Measurements from ENCODE around the gene FAM241A.
"Not testable (repeated sequence)": the region's sequence is repeated elsewhere in the genome, so short reads cannot be mapped to it uniquely, and the experiment has no call there.

FAM241A gene

DNA sequence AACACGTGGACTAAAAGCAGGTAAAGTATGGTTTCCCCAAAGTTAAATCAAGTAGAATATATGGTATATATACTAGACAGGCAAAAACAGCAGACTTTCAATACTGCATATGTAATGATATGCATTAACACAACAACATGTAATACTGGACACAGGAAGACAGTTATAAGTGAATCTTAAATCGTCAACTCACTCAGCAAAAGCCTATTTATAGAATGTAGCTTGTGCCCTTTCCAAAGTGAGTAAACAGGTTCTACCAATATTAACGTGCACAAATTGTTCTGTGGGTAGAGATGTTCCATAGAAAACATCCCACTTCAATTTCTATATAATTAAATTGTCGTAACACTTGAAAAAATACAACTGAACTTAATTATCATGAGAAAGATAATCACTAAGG lies 30.6 kb downstream of the FAM241A start:
- no peaks in the 10 kb centered on the region for H3K36me3 ChIP-seq (ENCODE audit: control insufficient read depth, insufficient read depth, low read length)
- no CpG with 5 or more reads among the region's 4 CpGs for WGBS, 2 experiments (ENCODE audit: insufficient coverage in 2 of 2)
- H3K9me3 ChIP-seq (ENCODE audit: control insufficient read depth, low read length): no peaks in the 10 kb centered on the region
- peaks cover 15% of the 10 kb centered on the region for H3K4me1 ChIP-seq (ENCODE audit: control insufficient read depth, insufficient read depth, low read length, poor library complexity, severe bottlenecking)
- H3K4me3 ChIP-seq (ENCODE audit: extremely low read depth, insufficient read depth, low read length, poor library complexity, severe bottlenecking): no peak overlapping the region
- no peak overlapping the region for H3K27ac ChIP-seq (ENCODE audit: low read depth, low read length, severe bottlenecking)

DNA sequence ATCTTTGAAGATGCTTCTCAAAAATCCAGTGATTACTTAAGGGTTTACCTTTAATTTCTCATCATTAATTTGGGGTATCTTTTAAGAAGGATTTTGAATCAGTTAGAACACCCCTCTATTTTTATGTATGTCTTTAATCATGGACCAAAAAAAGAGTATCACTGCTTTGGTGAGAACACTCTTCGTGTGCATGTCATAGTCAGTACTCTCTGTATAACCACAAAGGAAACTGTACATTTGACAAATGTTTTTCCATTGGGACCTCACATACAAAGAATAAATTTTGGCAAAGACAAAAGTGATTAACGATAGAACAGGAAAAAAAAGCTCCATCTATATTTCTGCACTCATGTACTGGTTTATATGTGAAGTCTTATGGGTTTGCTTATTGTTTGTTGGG lies 31.3 kb downstream of the FAM241A start:
- Histone ChIP-seq H3K4me1 (ENCODE audit: control insufficient read depth, insufficient read depth, low read length, poor library complexity, severe bottlenecking) (peaks cover 11% of the 10 kb centered on the region), H3K9me3 (ENCODE audit: control insufficient read depth, low read length) (no peaks in the 10 kb centered on the region), H3K4me3 (ENCODE audit: extremely low read depth, insufficient read depth, low read length, poor library complexity, severe bottlenecking) (no peak overlapping the region), H3K36me3 (ENCODE audit: control insufficient read depth, insufficient read depth, low read length) (no peaks in the 10 kb centered on the region), H3K27ac (ENCODE audit: low read depth, low read length, severe bottlenecking) (no peak overlapping the region)
- no CpG with 5 or more reads among the region's 2 CpGs for WGBS, 2 experiments (ENCODE audit: insufficient coverage in 2 of 2)

DNA sequence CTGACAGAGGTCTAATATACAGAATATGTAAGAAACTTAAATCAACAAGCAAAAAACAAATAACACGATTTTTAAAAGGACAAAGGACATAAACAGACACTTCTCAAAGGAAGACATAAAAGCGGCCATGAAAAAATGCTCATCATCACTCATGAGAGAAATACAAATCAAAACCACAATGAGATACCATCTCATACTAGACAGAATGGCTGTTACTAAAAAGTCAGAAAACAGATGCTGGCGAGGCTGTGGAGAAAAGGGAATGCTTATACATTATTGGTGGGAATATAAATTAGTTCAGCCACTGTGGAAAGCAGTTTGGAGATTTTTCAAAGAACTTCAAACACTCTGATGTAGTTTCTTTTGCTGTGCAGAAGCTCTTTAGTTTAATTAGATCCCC lies 33.5 kb downstream of the FAM241A start:
- not testable (repeated sequence) for H3K4me1 ChIP-seq (ENCODE audit: control insufficient read depth, insufficient read depth, low read length, poor library complexity, severe bottlenecking); H3K4me3 ChIP-seq (ENCODE audit: extremely low read depth, insufficient read depth, low read length, poor library complexity, severe bottlenecking); H3K9me3 ChIP-seq (ENCODE audit: control insufficient read depth, low read length); H3K36me3 ChIP-seq (ENCODE audit: control insufficient read depth, insufficient read depth, low read length); H3K27ac ChIP-seq (ENCODE audit: low read depth, low read length, severe bottlenecking)
- WGBS, 2 experiments (ENCODE audit: insufficient coverage in 2 of 2): 76 to 86% methylated on average over 1 to 3 of the region's 3 CpGs

GRCh38 chr4:112181358-112182000 lies 36.2 kb downstream of the FAM241A start:
- WGBS, 2 experiments (ENCODE audit: insufficient coverage in 2 of 2): 91 to 100% methylated on average over 2 of the region's 3 CpGs

DNA sequence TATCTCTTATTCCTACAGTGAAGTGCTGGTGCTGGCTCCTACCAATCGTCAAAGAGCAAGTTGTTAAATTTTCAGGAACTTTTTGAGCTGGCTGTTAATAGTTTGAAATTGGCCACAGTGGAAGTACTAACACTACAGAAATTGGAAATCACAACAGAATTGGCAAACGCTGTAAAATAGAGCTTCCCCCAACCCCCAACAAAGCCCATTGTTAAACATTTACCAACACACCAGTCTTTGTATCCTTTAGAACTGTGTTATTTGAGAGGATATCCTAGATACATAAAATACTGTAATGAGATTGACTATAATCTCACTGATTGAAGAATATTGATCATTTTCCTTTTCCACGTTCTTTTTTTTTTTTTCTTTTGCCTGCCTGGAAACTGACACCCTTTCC lies 37.4 kb downstream of the FAM241A start:
- Histone ChIP-seq H3K9me3 (ENCODE audit: control insufficient read depth, low read length) (no peaks in the 10 kb centered on the region), H3K36me3 (ENCODE audit: control insufficient read depth, insufficient read depth, low read length) (no peaks in the 10 kb centered on the region), H3K4me1 (ENCODE audit: control insufficient read depth, insufficient read depth, low read length, poor library complexity, severe bottlenecking) (no peaks in the 10 kb centered on the region), H3K4me3 (ENCODE audit: extremely low read depth, insufficient read depth, low read length, poor library complexity, severe bottlenecking) (no peak overlapping the region), H3K27ac (ENCODE audit: low read depth, low read length, severe bottlenecking) (no peak overlapping the region)
- no CpG with 5 or more reads among the region's 3 CpGs for WGBS, 2 experiments (ENCODE audit: insufficient coverage in 2 of 2)

More at GRCh38 chr4:112181358-112182000, 36.2 kb downstream of the FAM241A start:
- Histone ChIP-seq H3K27ac (ENCODE audit: low read depth, low read length, severe bottlenecking) (no peak overlapping the region), H3K4me1 (ENCODE audit: control insufficient read depth, insufficient read depth, low read length, poor library complexity, severe bottlenecking) (no peaks in the 10 kb centered on the region), H3K36me3 (ENCODE audit: control insufficient read depth, insufficient read depth, low read length) (no peaks in the 10 kb centered on the region), H3K4me3 (ENCODE audit: extremely low read depth, insufficient read depth, low read length, poor library complexity, severe bottlenecking) (no peak overlapping the region), H3K9me3 (ENCODE audit: control insufficient read depth, low read length) (no peaks in the 10 kb centered on the region)

GRCh38 chr4:112183252-112183651 lies 38.0 kb downstream of the FAM241A start:
- no peak overlapping the region for H3K27ac ChIP-seq (ENCODE audit: low read depth, low read length, severe bottlenecking)
- WGBS, 2 experiments (ENCODE audit: insufficient coverage in 2 of 2): no CpG with 5 or more reads among the region's 2 CpGs
- no peak overlapping the region for H3K4me3 ChIP-seq (ENCODE audit: extremely low read depth, insufficient read depth, low read length, poor library complexity, severe bottlenecking)
- H3K9me3 ChIP-seq (ENCODE audit: control insufficient read depth, low read length): no peaks in the 10 kb centered on the region
- H3K36me3 ChIP-seq (ENCODE audit: control insufficient read depth, insufficient read depth, low read length): no peaks in the 10 kb centered on the region
- no peaks in the 10 kb centered on the region for H3K4me1 ChIP-seq (ENCODE audit: control insufficient read depth, insufficient read depth, low read length, poor library complexity, severe bottlenecking)

DNA sequence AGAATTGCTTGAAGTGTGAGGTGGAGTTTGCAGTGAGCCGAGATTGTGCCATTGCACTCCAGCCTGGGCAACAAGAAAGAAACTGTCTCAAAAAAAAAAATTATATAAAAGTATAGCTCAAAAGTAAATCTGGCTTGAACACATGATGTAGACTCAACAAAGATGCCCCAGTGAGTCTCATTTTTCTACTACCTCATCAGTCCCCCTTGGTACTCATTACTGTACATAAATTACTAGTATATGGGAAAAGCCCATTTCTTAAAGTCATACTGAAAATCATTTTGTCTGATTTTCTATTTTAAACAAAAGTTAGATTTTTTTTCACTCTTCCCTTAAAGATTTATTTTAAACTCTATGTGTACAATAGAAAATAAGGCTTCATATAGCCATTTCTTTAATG lies 39.2 kb downstream of the FAM241A start:
- Histone ChIP-seq H3K4me1 (ENCODE audit: control insufficient read depth, insufficient read depth, low read length, poor library complexity, severe bottlenecking) (no peaks in the 10 kb centered on the region), H3K27ac (ENCODE audit: low read depth, low read length, severe bottlenecking) (no peak overlapping the region), H3K9me3 (ENCODE audit: control insufficient read depth, low read length) (no peaks in the 10 kb centered on the region), H3K4me3 (ENCODE audit: extremely low read depth, insufficient read depth, low read length, poor library complexity, severe bottlenecking) (no peak overlapping the region), H3K36me3 (ENCODE audit: control insufficient read depth, insufficient read depth, low read length) (no peaks in the 10 kb centered on the region)
- WGBS, 2 experiments (ENCODE audit: insufficient coverage in 2 of 2): no CpG with 5 or more reads among the region's 1 CpG

- Histone ChIP-seq H3K27ac (ENCODE audit: low read depth, low read length, severe bottlenecking) (no peak overlapping the region), H3K4me3 (ENCODE audit: extremely low read depth, insufficient read depth, low read length, poor library complexity, severe bottlenecking) (no peak overlapping the region), H3K36me3 (ENCODE audit: control insufficient read depth, insufficient read depth, low read length) (no peaks in the 10 kb centered on the region), H3K4me1 (ENCODE audit: control insufficient read depth, insufficient read depth, low read length, poor library complexity, severe bottlenecking) (no peaks in the 10 kb centered on the region), H3K9me3 (ENCODE audit: control insufficient read depth, low read length) (no peaks in the 10 kb centered on the region)
- no CpG with 5 or more reads among the region's 2 CpGs for WGBS, 2 experiments (ENCODE audit: insufficient coverage in 2 of 2)
Observed at GRCh38 chr4:112185334-112185733, 40.1 kb downstream of the FAM241A start.

DNA sequence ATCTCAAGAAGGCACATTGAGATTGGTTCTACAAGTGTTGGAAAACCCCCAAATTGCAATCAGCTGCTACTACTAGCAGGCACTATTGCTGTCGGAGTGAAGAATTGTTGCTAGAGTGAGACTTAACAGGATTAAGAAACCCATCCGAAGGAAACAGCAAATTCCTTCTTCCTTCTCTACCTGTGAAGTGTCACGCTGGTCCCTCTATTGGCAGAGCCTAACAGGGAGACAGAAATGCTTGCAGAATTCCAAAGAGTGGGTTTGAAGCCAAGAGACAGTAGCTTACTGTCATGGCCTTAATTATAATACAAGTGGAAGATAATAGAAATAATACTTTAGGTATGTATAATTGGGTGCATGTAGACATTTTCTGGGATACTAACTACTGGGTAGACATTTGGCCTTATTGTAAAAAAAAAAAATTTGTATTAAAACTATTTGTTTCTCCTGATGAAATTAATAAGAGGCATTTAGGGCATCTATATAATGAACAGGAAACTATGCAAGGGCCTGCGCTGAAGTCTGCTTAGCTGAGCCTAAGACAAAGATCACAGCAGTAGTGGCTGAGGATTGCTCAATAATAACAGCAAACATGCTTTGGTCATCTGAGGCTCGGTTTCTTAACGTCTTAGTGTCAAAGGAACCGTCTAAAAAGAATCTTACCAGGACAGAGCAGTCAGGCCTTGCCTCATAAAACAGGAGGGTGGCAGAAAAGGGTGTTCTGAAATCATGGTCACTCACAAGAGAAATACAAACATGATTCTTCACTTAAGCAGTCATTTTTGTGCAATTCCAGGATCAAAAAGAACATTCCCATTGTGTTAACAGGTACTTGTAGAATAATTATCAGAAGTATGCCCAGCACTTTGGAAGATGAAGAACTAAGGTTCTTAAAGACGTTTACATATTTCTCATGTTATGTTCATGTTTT lies 40.8 kb downstream of the FAM241A start:
- H3K9me3 ChIP-seq (ENCODE audit: control insufficient read depth, low read length): no peaks in the 10 kb centered on the region
- H3K4me3 ChIP-seq (ENCODE audit: extremely low read depth, insufficient read depth, low read length, poor library complexity, severe bottlenecking): no peak overlapping the region
- WGBS, 2 experiments (ENCODE audit: insufficient coverage in 2 of 2): 90 to 95% methylated on average over 3 to 4 of the region's 8 CpGs
- no peaks in the 10 kb centered on the region for H3K36me3 ChIP-seq (ENCODE audit: control insufficient read depth, insufficient read depth, low read length)
- no peaks in the 10 kb centered on the region for H3K4me1 ChIP-seq (ENCODE audit: control insufficient read depth, insufficient read depth, low read length, poor library complexity, severe bottlenecking)
- H3K27ac ChIP-seq (ENCODE audit: low read depth, low read length, severe bottlenecking): no peak overlapping the region

DNA sequence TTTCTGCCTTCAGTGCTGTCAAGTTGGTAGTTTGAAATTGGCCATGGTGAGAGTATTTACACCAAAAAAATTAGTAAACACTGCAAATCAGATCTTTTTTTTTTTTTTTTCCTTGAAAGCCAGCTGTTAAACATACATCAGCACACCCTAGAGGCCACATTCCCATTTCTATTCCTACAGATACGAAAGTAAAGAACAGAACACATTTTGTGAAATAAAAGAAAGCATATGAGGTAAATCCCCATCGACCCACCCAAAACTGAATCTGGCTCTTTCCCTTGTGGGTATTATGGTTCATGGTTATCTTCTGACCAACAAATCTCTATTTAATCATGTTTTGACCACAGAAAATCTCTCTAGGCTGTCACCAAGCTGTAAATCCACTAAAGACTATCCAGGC lies 44.5 kb downstream of the FAM241A start:
- Histone ChIP-seq H3K9me3 (ENCODE audit: control insufficient read depth, low read length) (no peaks in the 10 kb centered on the region), H3K4me3 (ENCODE audit: extremely low read depth, insufficient read depth, low read length, poor library complexity, severe bottlenecking) (no peak overlapping the region), H3K4me1 (ENCODE audit: control insufficient read depth, insufficient read depth, low read length, poor library complexity, severe bottlenecking) (no peaks in the 10 kb centered on the region), H3K27ac (ENCODE audit: low read depth, low read length, severe bottlenecking) (no peak overlapping the region), H3K36me3 (ENCODE audit: control insufficient read depth, insufficient read depth, low read length) (no peaks in the 10 kb centered on the region)
- no CpG with 5 or more reads among the region's 2 CpGs for WGBS, 2 experiments (ENCODE audit: insufficient coverage in 2 of 2)

- Histone ChIP-seq H3K27ac (ENCODE audit: low read depth, low read length, severe bottlenecking) (no peak overlapping the region), H3K4me1 (ENCODE audit: control insufficient read depth, insufficient read depth, low read length, poor library complexity, severe bottlenecking) (no peaks in the 10 kb centered on the region), H3K4me3 (ENCODE audit: extremely low read depth, insufficient read depth, low read length, poor library complexity, severe bottlenecking) (no peak overlapping the region), H3K9me3 (ENCODE audit: control insufficient read depth, low read length) (no peaks in the 10 kb centered on the region), H3K36me3 (ENCODE audit: control insufficient read depth, insufficient read depth, low read length) (no peaks in the 10 kb centered on the region)
- WGBS, 2 experiments (ENCODE audit: insufficient coverage in 2 of 2): 92 to 94% methylated on average over 6 of the region's 8 CpGs
Observed at GRCh38 chr4:112190684-112191083, 45.4 kb downstream of the FAM241A start.

All from mesodermal cell (in vitro differentiated cells).